Mucosa of stomach (tissue), 1 donor: ENCODE measurements around the gene YY1AP1.
A peak's percentile ranks its signal among the peaks of the same experiment; 100 is the strongest.
"Not testable (repeated sequence)": the region's sequence is repeated elsewhere in the genome, so short reads cannot be mapped to it uniquely, and the experiment has no call there.

Experiments used
- H3K27me3 ChIP-seq: one replicate; pipeline ENCODE4 v1.7.0; 2013; ENCODE audit warnings: mild to moderate bottlenecking, low read length; ENCODE audit not compliant: control insufficient read depth, insufficient read depth
- H3K36me3 ChIP-seq: one replicate; pipeline ENCODE4 v1.7.0; 2013; ENCODE audit warnings: low read length; ENCODE audit not compliant: control insufficient read depth, insufficient read depth
- H3K4me1 ChIP-seq: one replicate; pipeline ENCODE4 v1.7.0; 2013; ENCODE audit warnings: mild to moderate bottlenecking, low read length; ENCODE audit not compliant: control insufficient read depth, insufficient read depth
- H3K4me3 ChIP-seq: one replicate; pipeline ENCODE4 v1.7.0; 2013; ENCODE audit warnings: low read length
- H3K9ac ChIP-seq: one replicate; pipeline ENCODE4 v1.7.0; 2013; ENCODE audit warnings: mild to moderate bottlenecking, low read length, moderate library complexity
- H3K9me3 ChIP-seq: one replicate; pipeline ENCODE4 v1.7.0; 2013; ENCODE audit warnings: mild to moderate bottlenecking, low read length, moderate library complexity; ENCODE audit not compliant: control insufficient read depth
- donor health status: Pancreatic carcinoma.

The YY1AP1 gene, protein sequence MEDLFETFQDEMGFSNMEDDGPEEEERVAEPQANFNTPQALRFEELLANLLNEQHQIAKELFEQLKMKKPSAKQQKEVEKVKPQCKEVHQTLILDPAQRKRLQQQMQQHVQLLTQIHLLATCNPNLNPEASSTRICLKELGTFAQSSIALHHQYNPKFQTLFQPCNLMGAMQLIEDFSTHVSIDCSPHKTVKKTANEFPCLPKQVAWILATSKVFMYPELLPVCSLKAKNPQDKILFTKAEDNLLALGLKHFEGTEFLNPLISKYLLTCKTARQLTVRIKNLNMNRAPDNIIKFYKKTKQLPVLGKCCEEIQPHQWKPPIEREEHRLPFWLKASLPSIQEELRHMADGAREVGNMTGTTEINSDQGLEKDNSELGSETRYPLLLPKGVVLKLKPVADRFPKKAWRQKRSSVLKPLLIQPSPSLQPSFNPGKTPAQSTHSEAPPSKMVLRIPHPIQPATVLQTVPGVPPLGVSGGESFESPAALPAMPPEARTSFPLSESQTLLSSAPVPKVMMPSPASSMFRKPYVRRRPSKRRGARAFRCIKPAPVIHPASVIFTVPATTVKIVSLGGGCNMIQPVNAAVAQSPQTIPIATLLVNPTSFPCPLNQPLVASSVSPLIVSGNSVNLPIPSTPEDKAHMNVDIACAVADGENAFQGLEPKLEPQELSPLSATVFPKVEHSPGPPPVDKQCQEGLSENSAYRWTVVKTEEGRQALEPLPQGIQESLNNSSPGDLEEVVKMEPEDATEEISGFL

DNA sequence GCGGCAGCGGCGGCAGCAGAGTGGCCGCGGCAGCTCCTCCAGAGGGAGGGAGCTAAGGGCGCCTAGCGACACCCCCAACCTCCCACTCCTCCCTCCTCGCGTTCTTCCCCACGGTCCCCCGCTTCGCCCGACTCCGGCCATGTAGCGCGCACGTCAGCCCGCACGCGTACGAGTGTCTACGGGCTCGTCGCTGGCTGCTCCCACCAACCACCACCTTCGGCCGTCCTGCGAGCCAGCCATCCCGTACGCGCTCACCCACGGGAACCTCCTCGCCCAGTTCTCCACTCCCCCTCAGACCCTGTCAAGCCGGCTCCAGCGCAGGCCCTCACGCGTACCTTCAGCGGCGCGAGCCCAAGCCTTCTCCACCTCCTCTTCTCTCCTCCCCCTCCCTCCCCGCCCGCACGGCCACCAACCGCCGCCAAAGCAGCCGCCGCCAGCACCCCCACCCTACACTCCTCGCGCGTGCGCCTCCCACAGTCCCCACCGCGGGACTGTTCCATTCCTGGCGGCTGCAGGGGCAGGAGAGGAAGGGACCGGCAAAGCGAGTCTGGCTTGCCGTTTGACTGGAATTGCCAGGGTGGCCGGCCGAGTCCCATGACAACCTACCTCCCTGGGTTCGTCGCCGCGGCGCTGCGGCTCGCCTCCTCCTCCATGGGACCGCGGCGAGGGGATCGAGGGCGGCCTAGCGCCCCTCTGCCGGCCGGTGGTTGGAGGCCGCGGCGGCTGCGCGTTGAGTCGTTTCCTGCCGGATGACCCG is at the start of gene YY1AP1:
YY1AP1 (minus strand) TSS at position 451 of the 757 bp plus-strand sequence. CDS start 8,338 bp downstream, outside the sequence.
- no peaks in the 10 kb centered on the region for H3K9me3 ChIP-seq
- peak within 1 kb of the TSS; percentile 80 for H3K4me3 ChIP-seq
- peak within 1 kb of the TSS; percentile 94 for H3K9ac ChIP-seq
- H3K4me1 ChIP-seq, result peaks cover 13% of the 10 kb centered on the region
- no peaks in the 10 kb centered on the region for H3K36me3 ChIP-seq
- no peaks in the 10 kb centered on the region for H3K27me3 ChIP-seq

- no peaks in the 10 kb centered on the region for H3K27me3 ChIP-seq
- no peak overlapping the region for H3K9ac ChIP-seq
- no peaks in the 10 kb centered on the region for H3K4me1 ChIP-seq
- no peaks in the 10 kb centered on the region for H3K9me3 ChIP-seq
- no peak overlapping the region for H3K4me3 ChIP-seq
- H3K36me3 ChIP-seq, result no peaks in the 10 kb centered on the region
Observed at GRCh38 chr1:155729031-155729898, 40.7 kb upstream of the YY1AP1 start.

DNA sequence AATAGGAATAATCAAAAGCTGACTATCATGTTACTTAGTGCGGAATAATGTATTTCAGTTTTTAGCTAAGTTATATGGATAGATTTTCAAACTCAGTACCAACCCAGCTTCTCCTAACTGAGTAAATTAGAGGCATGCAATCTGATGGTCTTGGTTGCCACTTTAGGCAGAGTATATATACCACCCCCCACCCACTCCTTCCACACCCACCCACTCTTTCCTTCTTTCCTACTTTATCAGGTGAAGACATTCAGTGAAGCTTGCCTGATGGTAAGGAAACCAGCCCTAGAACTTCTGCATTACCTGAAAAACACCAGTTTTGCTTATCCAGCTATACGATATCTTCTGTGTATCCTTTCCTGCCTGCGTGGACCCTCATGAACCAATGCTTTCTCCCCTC is 36.6 kb upstream of the YY1AP1 start:
- Histone ChIP-seq H3K27me3 (no peaks in the 10 kb centered on the region), H3K9ac (no peak overlapping the region), H3K4me1 (no peaks in the 10 kb centered on the region), H3K36me3 (no peaks in the 10 kb centered on the region), H3K9me3 (no peaks in the 10 kb centered on the region), H3K4me3 (no peak overlapping the region)

DNA sequence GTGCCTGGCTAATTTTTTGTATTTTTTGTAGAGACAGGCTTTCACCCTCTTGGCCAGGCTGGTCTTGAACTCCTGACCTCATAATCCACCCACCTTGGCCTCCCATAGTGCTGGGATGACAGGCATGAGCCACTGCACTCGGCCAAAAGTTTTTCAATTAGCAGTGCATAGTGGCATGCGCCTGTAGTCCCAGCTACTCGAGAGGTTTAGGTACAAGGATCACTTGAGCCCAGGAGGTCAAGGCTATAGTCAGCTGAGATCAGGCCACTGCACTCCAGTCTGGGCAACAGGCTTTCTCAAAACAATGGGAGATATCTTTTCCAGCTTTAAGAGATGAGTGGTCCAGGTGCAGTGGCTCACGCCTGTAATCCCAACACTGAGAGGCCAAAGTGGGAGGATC is 31.1 kb upstream of the YY1AP1 start:
- no peaks in the 10 kb centered on the region for H3K36me3 ChIP-seq
- no peaks in the 10 kb centered on the region for H3K9me3 ChIP-seq
- H3K9ac ChIP-seq, result no peak overlapping the region
- no peaks in the 10 kb centered on the region for H3K27me3 ChIP-seq
- H3K4me3 ChIP-seq, result no peak overlapping the region
- H3K4me1 ChIP-seq, result no peaks in the 10 kb centered on the region

DNA sequence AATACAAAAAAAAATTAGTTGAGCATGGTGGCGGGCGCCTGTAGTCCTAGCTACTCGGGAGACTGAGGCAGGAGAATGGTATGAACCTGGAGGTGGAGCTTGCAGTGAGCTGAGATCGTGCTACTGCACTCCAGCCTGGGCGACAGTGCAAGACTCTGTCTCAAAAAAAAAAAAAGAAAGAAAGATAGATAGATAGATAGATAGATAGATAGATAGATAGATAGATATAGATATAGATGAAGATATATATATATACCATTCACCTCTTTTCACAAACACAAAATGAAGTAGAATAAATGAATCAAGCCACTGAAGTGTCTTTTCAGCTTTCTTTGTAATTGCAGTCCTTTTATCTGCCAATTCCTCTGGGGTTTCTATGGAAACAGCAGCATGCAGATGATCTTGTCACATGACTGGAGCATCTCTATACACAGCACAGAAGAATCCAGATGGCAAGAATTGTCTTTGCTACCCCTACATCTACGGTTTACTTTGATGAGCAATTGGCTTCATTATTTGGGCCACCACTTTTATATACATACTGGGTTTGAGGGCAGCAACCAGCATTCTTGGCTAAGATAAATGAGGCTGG is 30.0 kb upstream of the YY1AP1 start:
- H3K9me3 ChIP-seq, H3K27me3 ChIP-seq, H3K4me1 ChIP-seq, H3K9ac ChIP-seq, H3K36me3 ChIP-seq, H3K4me3 ChIP-seq: not testable (repeated sequence)

DNA sequence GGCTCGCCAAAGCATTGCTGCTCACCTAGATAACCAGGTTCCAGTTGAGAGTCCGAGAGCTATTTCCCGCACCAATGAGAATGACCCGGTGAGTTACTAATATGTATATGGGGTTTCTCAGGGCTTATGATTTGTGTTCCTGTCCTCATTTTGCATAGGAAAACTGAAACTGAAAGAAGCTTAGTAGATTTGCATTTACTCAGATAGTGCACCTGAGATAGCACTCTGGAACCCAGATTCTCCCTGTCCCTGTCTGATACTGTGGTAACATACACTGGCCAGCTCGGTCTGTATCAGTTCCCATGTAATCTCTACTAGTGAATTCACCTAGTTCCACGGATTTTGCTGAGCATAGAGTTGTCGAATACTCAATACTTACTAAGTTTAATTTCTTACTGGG is 28.5 kb upstream of the YY1AP1 start:
- Histone ChIP-seq H3K36me3 (no peaks in the 10 kb centered on the region), H3K4me1 (peaks cover 3% of the 10 kb centered on the region), H3K9me3 (no peaks in the 10 kb centered on the region), H3K27me3 (no peaks in the 10 kb centered on the region), H3K4me3 (no peak overlapping the region), H3K9ac (no peak overlapping the region)

DNA sequence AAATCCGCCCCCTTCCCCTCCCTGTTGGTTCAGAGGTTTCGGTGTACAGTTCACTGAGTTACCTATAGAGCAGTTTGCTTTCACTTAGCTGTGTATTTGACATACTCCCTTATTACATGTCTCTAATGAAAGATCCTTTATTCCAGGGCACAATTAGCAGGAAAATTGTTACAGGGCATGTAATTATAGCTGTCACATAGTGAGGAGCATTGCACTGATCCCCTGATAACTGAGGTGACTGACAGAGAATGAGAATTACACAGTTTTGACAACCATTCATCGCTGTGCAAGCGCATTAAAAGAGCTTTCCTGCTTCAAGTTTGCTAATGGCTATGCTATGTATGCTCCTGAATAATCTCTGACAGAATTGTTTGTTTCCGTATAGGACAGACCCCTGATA is 27.2 kb upstream of the YY1AP1 start:
- Histone ChIP-seq H3K27me3 (no peaks in the 10 kb centered on the region), H3K4me1 (peaks cover 4% of the 10 kb centered on the region), H3K4me3 (no peak overlapping the region), H3K9ac (no peak overlapping the region), H3K9me3 (no peaks in the 10 kb centered on the region), H3K36me3 (no peaks in the 10 kb centered on the region)

DNA sequence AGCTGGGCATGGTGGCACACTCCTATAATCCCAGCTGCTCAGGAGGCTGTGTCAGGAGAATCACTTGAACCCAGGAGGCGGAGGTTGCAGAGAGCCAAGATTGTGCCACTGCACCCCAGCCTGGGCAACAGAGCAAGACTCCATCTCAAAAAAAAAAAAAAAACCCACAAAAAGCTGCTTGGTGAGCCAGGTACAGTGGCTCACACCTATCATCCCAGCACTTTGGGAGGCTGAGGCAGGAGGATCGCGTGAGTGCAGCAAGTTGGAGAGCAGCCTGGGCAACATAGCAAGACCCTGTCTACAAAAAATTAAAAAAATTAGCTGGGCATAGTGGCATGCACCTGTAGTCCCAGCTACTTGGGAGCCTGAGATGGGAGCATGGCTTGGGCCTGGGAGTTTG is 26.5 kb upstream of the YY1AP1 start:
- H3K9me3 ChIP-seq, H3K27me3 ChIP-seq, H3K4me1 ChIP-seq, H3K4me3 ChIP-seq, H3K36me3 ChIP-seq, H3K9ac ChIP-seq: not testable (repeated sequence)

DNA sequence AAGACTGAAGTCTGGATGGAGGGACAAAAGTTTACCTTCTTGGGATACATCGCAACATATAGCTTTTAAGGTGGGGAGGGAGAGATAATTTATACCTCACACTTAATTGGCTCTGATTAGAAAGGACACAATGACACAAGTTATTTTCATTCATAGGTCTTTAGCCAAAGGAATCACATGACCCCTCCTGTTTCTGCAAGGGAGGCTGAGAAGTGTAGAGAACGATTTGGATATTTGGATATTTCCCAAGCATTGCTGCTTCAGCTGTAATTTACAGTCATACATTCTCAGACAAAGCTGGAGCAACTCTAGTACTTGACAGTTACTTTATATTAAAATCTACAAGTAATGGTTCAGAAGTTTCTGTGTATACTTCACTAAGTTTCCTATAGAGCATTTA is 24.5 kb upstream of the YY1AP1 start:
- Histone ChIP-seq H3K9me3 (no peaks in the 10 kb centered on the region), H3K36me3 (no peaks in the 10 kb centered on the region), H3K4me1 (peaks cover 4% of the 10 kb centered on the region), H3K27me3 (no peaks in the 10 kb centered on the region), H3K4me3 (no peak overlapping the region), H3K9ac (no peak overlapping the region)

- not testable (repeated sequence) for H3K9ac ChIP-seq, H3K4me3 ChIP-seq, H3K27me3 ChIP-seq, H3K9me3 ChIP-seq, H3K4me1 ChIP-seq, H3K36me3 ChIP-seq
Observed at GRCh38 chr1:155712636-155713035, 24.1 kb upstream of the YY1AP1 start.

- H3K27me3 ChIP-seq, H3K9me3 ChIP-seq, H3K36me3 ChIP-seq, H3K4me3 ChIP-seq, H3K4me1 ChIP-seq, H3K9ac ChIP-seq: not testable (repeated sequence)
Observed at GRCh38 chr1:155711457-155711856, 22.9 kb upstream of the YY1AP1 start.
